NCI-H2227 treated with DMSO at 0.1 percent for 48 hours (cell line): ENCODE measurements around the gene STYX.
"Not testable (repeated sequence)": the region's sequence is repeated elsewhere in the genome, so short reads cannot be mapped to it uniquely, and the experiment has no call there.

Experiments
- DNase-seq: peaks from one replicate; lab custom pipeline; 2025; lab: John Stamatoyannopoulos, UW

The STYX gene

GRCh38 chr14:52724360-52724644 lies 5.7 kb upstream of the STYX start:
- no peak for DNase-seq

GRCh38 chr14:52727509-52727908 lies 2.5 kb upstream of the STYX start:
- not testable (repeated sequence) for DNase-seq

GRCh38 chr14:52729035-52729434 lies 931 bp upstream of the STYX start:
- DNase-seq: not testable (repeated sequence)

GRCh38 chr14:52729585-52729924 lies 411 bp upstream of the STYX start:
- no peak for DNase-seq

GRCh38 chr14:52730709-52731111 lies 744 bp downstream of the STYX start:
- no peak for DNase-seq

GRCh38 chr14:52733824-52734223 lies 3.9 kb downstream of the STYX start:
- no peak for DNase-seq

- no peak for DNase-seq
Measured at GRCh38 chr14:52735921-52736489, 6.0 kb downstream of the STYX start.

GRCh38 chr14:52738409-52738808 lies 8.4 kb downstream of the STYX start:
- DNase-seq: no peak

GRCh38 chr14:52740751-52741150 lies 10.8 kb downstream of the STYX start:
- DNase-seq: no peak

GRCh38 chr14:52741865-52742264 lies 11.9 kb downstream of the STYX start:
- DNase-seq: no peak

- no peak for DNase-seq
Measured at GRCh38 chr14:52748647-52749292, 18.8 kb downstream of the STYX start.

- no peak for DNase-seq
Measured at GRCh38 chr14:52755607-52756316, 25.8 kb downstream of the STYX start.

- DNase-seq: no peak
Measured at GRCh38 chr14:52759145-52759544, 29.2 kb downstream of the STYX start.

- DNase-seq: not testable (repeated sequence)
Measured at GRCh38 chr14:52762923-52763322, 33.0 kb downstream of the STYX start.

GRCh38 chr14:52767058-52767833 lies 37.3 kb downstream of the STYX start:
- no peak for DNase-seq

- no peak for DNase-seq
Measured at GRCh38 chr14:52769887-52770286, 39.9 kb downstream of the STYX start.

GRCh38 chr14:52776816-52777215 lies 46.9 kb downstream of the STYX start:
- no peak for DNase-seq

- DNase-seq: no peak
Measured at GRCh38 chr14:52778702-52779101, 48.7 kb downstream of the STYX start.

- no peak for DNase-seq
Measured at GRCh38 chr14:52780893-52781292, 50.9 kb downstream of the STYX start.

- DNase-seq: no peak
Measured at GRCh38 chr14:52781629-52782028, 51.7 kb downstream of the STYX start.

GRCh38 chr14:52783206-52783605 lies 53.2 kb downstream of the STYX start:
- no peak for DNase-seq

GRCh38 chr14:52786887-52787286 lies 56.9 kb downstream of the STYX start:
- no peak for DNase-seq

- DNase-seq: peak; percentile 36
Measured at GRCh38 chr14:52789118-52789517, 59.2 kb downstream of the STYX start.
